Measurements from ENCODE around the gene NBAS.
"Not testable (repeated sequence)": the region's sequence is repeated elsewhere in the genome, so short reads cannot be mapped to it uniquely, and the experiment has no call there.

The NBAS gene

GRCh38 chr2:15539999-15540398 lies 21.1 kb downstream of the NBAS start:
- no peak for TF ChIP-seq POLR2AphosphoS5 (IDR thresholded peaks at IDR 0.05; ENCODE audit: low read depth, low read length)
- DNase-seq (ENCODE audit: insufficient read length) (peak; percentile 6), FAIRE-seq (peak; percentile 77)

DNA sequence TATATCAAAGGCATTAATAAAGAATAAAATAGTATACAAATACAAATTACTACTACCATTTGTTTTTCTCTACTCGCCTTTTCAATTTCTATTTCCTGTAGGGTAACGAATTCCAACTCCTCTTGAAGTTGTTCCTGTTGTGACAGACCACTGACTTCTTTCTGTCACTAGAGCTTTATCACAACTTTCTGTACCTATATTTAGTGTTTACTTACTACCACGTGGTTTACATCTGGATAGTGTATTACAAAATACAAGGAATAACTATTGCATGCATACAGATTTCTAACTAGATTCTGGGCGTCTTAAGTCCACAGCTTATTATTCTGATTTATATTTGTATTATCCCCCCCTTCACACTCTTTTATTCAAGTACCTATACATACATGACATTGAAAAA lies 22.3 kb downstream of the NBAS start:
- no peak for DNase-seq (ENCODE audit: insufficient read length)
- FAIRE-seq = no peak
- no peak for TF ChIP-seq POLR2AphosphoS5 (IDR thresholded peaks at IDR 0.05; ENCODE audit: low read depth, low read length)
- TF ChIP-seq TAF1 (IDR thresholded peaks at IDR 0.05; ENCODE audit: borderline replicate concordance, low read depth, low read length) = no peak
- no peak for TF ChIP-seq POLR2A (IDR thresholded peaks at IDR 0.05; ENCODE audit: low read depth, low read length)

GRCh38 chr2:15533860-15534480 lies 27.2 kb downstream of the NBAS start:
- peak; percentile 50 for FAIRE-seq
- no peak for DNase-seq (ENCODE audit: insufficient read length)
- no peak for TF ChIP-seq POLR2A (IDR thresholded peaks at IDR 0.05; ENCODE audit: low read depth, low read length)
- no peak for TF ChIP-seq POLR2AphosphoS5 (IDR thresholded peaks at IDR 0.05; ENCODE audit: low read depth, low read length)
- no peak for TF ChIP-seq TAF1 (IDR thresholded peaks at IDR 0.05; ENCODE audit: borderline replicate concordance, low read depth, low read length)

DNA sequence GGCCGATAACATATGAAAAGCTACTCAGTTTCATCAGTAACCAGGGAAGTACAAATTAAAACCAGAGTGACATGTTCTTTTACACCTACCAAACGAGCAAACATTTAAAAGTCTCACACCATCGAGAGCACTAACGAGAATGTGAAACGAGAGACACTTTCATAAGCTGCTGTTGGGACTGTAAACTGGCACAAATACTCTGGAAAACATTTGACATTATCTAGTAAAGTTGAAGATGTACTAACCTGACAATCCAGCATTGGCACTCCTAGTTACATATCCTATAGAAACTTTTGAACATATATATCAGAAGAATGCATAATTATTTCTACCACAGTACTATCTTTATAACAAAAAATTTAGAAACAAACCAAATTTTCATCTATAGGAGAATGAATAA lies 28.1 kb downstream of the NBAS start:
- FAIRE-seq (peak; percentile 53), DNase-seq (ENCODE audit: insufficient read length) (no peak)
- TF ChIP-seq TAF1 (IDR thresholded peaks at IDR 0.05; ENCODE audit: borderline replicate concordance, low read depth, low read length) = no peak
- no peak for TF ChIP-seq POLR2A (IDR thresholded peaks at IDR 0.05; ENCODE audit: low read depth, low read length)
- TF ChIP-seq POLR2AphosphoS5 (IDR thresholded peaks at IDR 0.05; ENCODE audit: low read depth, low read length) = no peak

DNA sequence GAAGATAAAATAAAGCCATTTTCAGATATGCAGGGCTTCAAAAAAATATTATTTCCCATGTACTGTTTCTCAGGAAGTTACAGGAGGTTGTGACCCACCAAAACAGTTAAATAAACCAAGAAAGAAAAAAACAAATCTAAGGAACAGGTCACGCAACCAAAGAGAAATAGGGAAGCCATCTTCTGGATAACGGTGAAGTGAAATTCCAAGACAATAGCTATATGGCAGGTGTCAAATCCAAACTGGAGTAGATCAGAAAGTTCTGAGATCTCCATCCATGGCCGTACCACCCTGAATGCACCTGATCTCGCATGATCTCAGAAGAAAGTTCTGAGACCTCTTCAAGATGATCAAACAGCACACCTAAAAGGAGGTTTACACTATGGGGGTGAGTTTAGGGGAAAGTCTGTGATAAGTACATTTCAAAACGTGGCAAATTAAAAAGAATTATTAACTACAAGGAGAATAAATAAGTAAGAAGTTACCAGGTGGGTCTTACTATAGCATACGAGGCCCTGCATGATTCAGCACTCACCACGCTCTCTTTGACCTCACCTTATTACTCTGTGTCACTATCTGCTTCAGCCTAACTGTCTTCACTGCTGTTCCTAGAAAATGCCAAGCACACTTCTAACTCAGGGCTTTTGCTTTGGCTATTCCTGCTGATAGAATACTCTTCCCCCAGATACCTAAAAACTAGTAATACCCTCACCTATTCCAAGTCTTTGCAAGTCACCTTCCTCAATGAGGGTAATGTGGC lies 29.9 kb downstream of the NBAS start:
- TF ChIP-seq POLR2AphosphoS5 (IDR thresholded peaks at IDR 0.05; ENCODE audit: low read depth, low read length) (no peak), POLR2A (IDR thresholded peaks at IDR 0.05; ENCODE audit: low read depth, low read length) (no peak), TAF1 (IDR thresholded peaks at IDR 0.05; ENCODE audit: borderline replicate concordance, low read depth, low read length) (no peak)
- DNase-seq (ENCODE audit: insufficient read length) = no peak
- FAIRE-seq = peak; percentile 57

DNA sequence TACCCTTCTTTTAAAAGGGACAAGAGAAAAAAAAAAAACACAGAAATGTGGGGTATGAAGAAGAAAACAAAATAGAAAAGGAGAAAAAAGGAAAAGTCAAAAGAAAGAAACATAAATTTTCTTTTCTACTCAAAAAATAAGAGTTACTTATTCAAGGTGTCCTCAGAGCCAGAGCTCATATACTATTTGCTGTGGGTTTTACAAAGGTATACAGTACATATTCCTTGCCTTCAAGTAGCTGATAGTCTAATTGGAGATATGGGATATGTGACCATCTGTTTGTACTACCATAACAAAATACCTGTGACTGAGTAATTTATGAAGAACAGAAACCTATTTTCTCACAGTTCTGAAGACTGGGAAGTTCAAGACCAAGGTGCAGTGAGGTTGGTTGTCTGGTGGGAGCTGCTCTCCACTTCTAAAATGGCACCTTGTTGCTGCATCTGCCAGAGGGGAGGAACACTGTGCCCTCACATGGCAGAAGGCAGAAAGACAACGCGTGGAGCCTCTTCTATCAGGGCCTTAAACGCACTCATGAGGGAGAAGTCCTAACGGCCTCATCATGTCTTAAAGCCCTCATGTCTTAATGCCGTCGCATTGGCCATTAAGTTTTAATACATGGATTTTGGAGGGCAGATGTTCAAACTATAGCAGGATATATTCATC lies 33.9 kb downstream of the NBAS start:
- DNase-seq (ENCODE audit: insufficient read length) = no peak
- TF ChIP-seq POLR2AphosphoS5 (IDR thresholded peaks at IDR 0.05; ENCODE audit: low read depth, low read length) = no peak
- no peak for TF ChIP-seq POLR2A (IDR thresholded peaks at IDR 0.05; ENCODE audit: low read depth, low read length)
- TF ChIP-seq TAF1 (IDR thresholded peaks at IDR 0.05; ENCODE audit: borderline replicate concordance, low read depth, low read length) = no peak
- no peak for FAIRE-seq

DNA sequence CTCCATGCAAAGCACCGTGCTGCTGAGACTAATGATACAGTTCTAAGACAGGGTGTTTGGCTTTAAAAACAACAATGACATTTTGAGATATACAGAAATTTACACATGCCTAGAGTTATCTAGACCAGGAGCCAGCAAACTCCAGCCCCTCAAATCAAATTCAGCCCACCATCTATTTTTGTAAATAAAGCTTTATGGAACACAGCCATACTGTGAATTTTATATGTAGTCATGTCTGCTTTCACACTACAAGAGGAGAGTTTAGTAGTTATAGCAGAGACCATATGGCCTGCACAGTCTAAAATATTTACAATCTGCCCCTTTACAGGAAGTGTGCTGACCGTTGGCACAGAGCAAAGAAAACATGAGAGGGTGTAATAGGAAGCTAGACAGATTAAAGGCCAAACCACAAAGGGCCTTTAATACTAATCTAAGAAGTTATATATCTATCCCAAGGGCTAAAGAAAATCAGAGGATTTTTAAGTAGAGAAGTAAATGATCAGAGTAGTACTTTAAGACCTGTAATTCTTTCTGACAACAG lies 39.4 kb downstream of the NBAS start:
- DNase-seq (ENCODE audit: insufficient read length) (no peak), FAIRE-seq (no peak)
- TF ChIP-seq POLR2AphosphoS5 (IDR thresholded peaks at IDR 0.05; ENCODE audit: low read depth, low read length) = no peak
- no peak for TF ChIP-seq TAF1 (IDR thresholded peaks at IDR 0.05; ENCODE audit: borderline replicate concordance, low read depth, low read length)
- no peak for TF ChIP-seq POLR2A (IDR thresholded peaks at IDR 0.05; ENCODE audit: low read depth, low read length)

- FAIRE-seq = no peak
- DNase-seq (ENCODE audit: insufficient read length) = no peak
- TF ChIP-seq POLR2AphosphoS5 (IDR thresholded peaks at IDR 0.05; ENCODE audit: low read depth, low read length) (no peak), POLR2A (IDR thresholded peaks at IDR 0.05; ENCODE audit: low read depth, low read length) (no peak), TAF1 (IDR thresholded peaks at IDR 0.05; ENCODE audit: borderline replicate concordance, low read depth, low read length) (no peak)
Observed at GRCh38 chr2:15520346-15520745, 40.8 kb downstream of the NBAS start.

GRCh38 chr2:15518759-15519158 lies 42.4 kb downstream of the NBAS start:
- FAIRE-seq; DNase-seq (ENCODE audit: insufficient read length): not testable (repeated sequence)

- TF ChIP-seq TAF1 (IDR thresholded peaks at IDR 0.05; ENCODE audit: borderline replicate concordance, low read depth, low read length) (no peak), POLR2AphosphoS5 (IDR thresholded peaks at IDR 0.05; ENCODE audit: low read depth, low read length) (no peak), POLR2A (IDR thresholded peaks at IDR 0.05; ENCODE audit: low read depth, low read length) (no peak)
- FAIRE-seq (no peak), DNase-seq (ENCODE audit: insufficient read length) (no peak)
Observed at GRCh38 chr2:15517793-15518192, 43.3 kb downstream of the NBAS start.

DNA sequence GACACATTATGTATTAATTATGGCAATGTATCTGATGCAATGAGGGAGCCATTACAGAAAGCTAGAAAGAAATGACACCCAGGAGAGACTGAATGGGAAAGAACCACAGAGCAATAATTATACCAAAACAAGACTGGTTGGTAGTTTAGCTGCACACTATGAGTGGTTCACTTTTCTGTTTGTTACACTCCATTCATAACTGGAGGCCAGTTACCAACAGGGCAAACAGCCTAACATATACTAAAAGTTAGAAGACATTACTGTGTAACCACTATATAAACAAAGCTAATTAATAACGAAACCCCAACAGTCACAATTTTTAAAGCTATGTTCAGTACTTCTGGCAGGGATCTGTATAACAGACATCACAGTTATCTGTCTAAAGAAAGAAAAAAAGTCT lies 49.4 kb downstream of the NBAS start:
- TF ChIP-seq POLR2A (IDR thresholded peaks at IDR 0.05; ENCODE audit: low read depth, low read length) (no peak), TAF1 (IDR thresholded peaks at IDR 0.05; ENCODE audit: borderline replicate concordance, low read depth, low read length) (no peak), POLR2AphosphoS5 (IDR thresholded peaks at IDR 0.05; ENCODE audit: low read depth, low read length) (no peak)

GRCh38 chr2:15510552-15510951 lies 50.6 kb downstream of the NBAS start:
- FAIRE-seq (no peak), DNase-seq (ENCODE audit: insufficient read length) (no peak)
- TF ChIP-seq POLR2AphosphoS5 (IDR thresholded peaks at IDR 0.05; ENCODE audit: low read depth, low read length) (no peak), TAF1 (IDR thresholded peaks at IDR 0.05; ENCODE audit: borderline replicate concordance, low read depth, low read length) (no peak), POLR2A (IDR thresholded peaks at IDR 0.05; ENCODE audit: low read depth, low read length) (no peak)

More for the DNA sequence above, 49.4 kb downstream of the NBAS start:
- DNase-seq (ENCODE audit: insufficient read length) (no peak), FAIRE-seq (no peak)

Measured in GM12892 (cell line).